HepG2 (cell line): Measurements from ENCODE around the gene FAAP100. TPM values are rescaled to one million over a fixed set of nuclear protein-coding genes. Genes with fewer than 3 reads are reported as not detected.

Source experiments
- BCL3 ChIP-seq: sonication (generic); formaldehyde crosslinking; IDR thresholded peaks from 2 replicates; pipeline ENCODE4 v1.5.1; 2020; ENCODE audit warnings: mild to moderate bottlenecking, missing genetic modification reagents, moderate library complexity
- BCLAF1 ChIP-seq: fragments of 450-650 bp; IDR thresholded peaks from 2 replicates; pipeline ENCODE4 v1.6.1; 2017; ENCODE audit warnings: mild to moderate bottlenecking
- CEBPB ChIP-seq: IDR thresholded peaks from 2 replicates; pipeline ENCODE4 v1.6.1; 2011; ENCODE audit warnings: low read depth, low read length, improper control_type of control experiment, borderline replicate concordance
- FOXA1 ChIP-seq, 2 experiments: fragments of 450-650 bp in 1 of 2; sonication (generic) in 1 of 2; formaldehyde crosslinking in 1 of 2; IDR thresholded peaks; 2 replicates each; pipeline versions ENCODE4 v1.4.0 to v1.6.1; 2016 to 2020; ENCODE audit warnings: missing genetic modification reagents in 1 of 2
- HCFC1 ChIP-seq: fragments of 150-350 bp; IDR thresholded peaks from 2 replicates; pipeline ENCODE4 v1.6.1; 2014; ENCODE audit warnings: low read depth, low read length
- KDM5A ChIP-seq: fragments of 200-600 bp; sonication (generic); IDR thresholded peaks from 2 replicates; pipeline ENCODE4 v1.7.0; 2018; ENCODE audit warnings: antibody characterized with exemption, mild to moderate bottlenecking, low read length, borderline replicate concordance
- PITX1 ChIP-seq: sonication (generic); formaldehyde crosslinking; IDR thresholded peaks from 2 replicates; pipeline ENCODE4 v1.5.1; 2020; ENCODE audit warnings: mild to moderate bottlenecking, missing genetic modification reagents
- STAG1 ChIP-seq: sonication (generic); formaldehyde crosslinking; IDR thresholded peaks from 2 replicates; pipeline ENCODE4 v1.4.0; 2020; ENCODE audit warnings: missing genetic modification reagents
- TOPORS ChIP-seq: sonication (generic); formaldehyde crosslinking; IDR thresholded peaks from 2 replicates; pipeline ENCODE4 v1.8.0; 2023; ENCODE audit warnings: mild to moderate bottlenecking, missing genetic modification reagents
- ZBTB1 ChIP-seq: sonication (generic); formaldehyde crosslinking; IDR thresholded peaks from 2 replicates; pipeline ENCODE4 v1.4.0; 2020; ENCODE audit warnings: missing genetic modification reagents, borderline replicate concordance
- ZEB1 ChIP-seq: IDR thresholded peaks from 2 replicates; pipeline ENCODE4 v1.6.1; 2012; ENCODE audit warnings: mild to moderate bottlenecking, low read depth, inconsistent platforms; ENCODE audit not compliant: insufficient replicate concordance
- ZFYVE20 ChIP-seq: sonication (generic); formaldehyde crosslinking; IDR thresholded peaks from 2 replicates; pipeline ENCODE4 v1.8.0; 2023; ENCODE audit warnings: low read depth, mild to moderate bottlenecking, moderate library complexity, missing genetic modification reagents, borderline replicate concordance
- ZNF432 ChIP-seq: sonication (generic); formaldehyde crosslinking; IDR thresholded peaks from 2 replicates; pipeline ENCODE4 v1.5.0; 2020; ENCODE audit warnings: missing genetic modification reagents, mild to moderate bottlenecking, borderline replicate concordance
- ZNF446 ChIP-seq: sonication (generic); formaldehyde crosslinking; IDR thresholded peaks from 2 replicates; pipeline ENCODE4 v1.5.0; 2020; ENCODE audit warnings: mild to moderate bottlenecking, missing genetic modification reagents
- ZNF547 ChIP-seq: sonication (generic); formaldehyde crosslinking; IDR thresholded peaks from 2 replicates; pipeline ENCODE4 v1.5.1; 2020; ENCODE audit warnings: mild to moderate bottlenecking, missing genetic modification reagents
- ZNF609 ChIP-seq: sonication (generic); formaldehyde crosslinking; IDR thresholded peaks from 2 replicates; pipeline ENCODE4 v1.4.0; 2020; ENCODE audit warnings: mild to moderate bottlenecking, missing genetic modification reagents, borderline replicate concordance
- ZNF629 ChIP-seq: sonication (generic); formaldehyde crosslinking; conservative IDR thresholded peaks from 2 replicates; pipeline ENCODE4 v1.5.0; 2020; ENCODE audit warnings: missing genetic modification reagents
- ZNF704 ChIP-seq: sonication (generic); formaldehyde crosslinking; IDR thresholded peaks from 2 replicates; pipeline ENCODE4 v1.8.1; 2023; ENCODE audit warnings: mild to moderate bottlenecking, inconsistent platforms, moderate library complexity, missing genetic modification reagents, borderline replicate concordance
- polyA plus RNA-seq, 8 experiments: library from polyadenylated mRNA; depleted of rRNA in 3 of 8; stranded (reverse) in 7 of 8; unstranded in 1 of 8; fragments of >200 nt; fragmentation: Illumina TruSeq in 4 of 8; extraction: Trizol in 4 of 8; gene quantifications; 2 replicates each; pipeline versions ENCODE4 v1.2.1 to v1.2.3, GENCODE V29; 2011 to 2016; ENCODE audit warnings: low read depth in 4 of 8, missing spikeins in 1 of 8, mixed read lengths in 1 of 8; ENCODE audit not compliant: insufficient read depth in 1 of 8
- total RNA-seq, 5 experiments: library from RNA; depleted of rRNA; stranded (reverse); fragments of >200 nt; fragmentation: Illumina TruSeq; extraction: Trizol; gene quantifications; 2 replicates each; pipeline ENCODE4 v1.2.3, GENCODE V29; 2016; ENCODE audit warnings: low read depth in 1 of 5

Gene FAAP100
- total and polyA plus RNA-seq, 2 of the 13 experiments (the other 11 are each of a cell fraction or from before 2014, with no cell fraction given): 7.6 to 20.8 TPM

GRCh38 chr17:81513753-81514488 is 38.2 kb downstream of the FAAP100 start (continued):
- TF ChIP-seq PITX1 (no peak), CEBPB (no peak), FOXA1 (IDR thresholded peaks at IDR 0.05) (no peak), FOXA1 (CRISPR knock-in tag; IDR thresholded peaks at IDR 0.05) (0 out of 2 replicates have a peak, but pooled peaks have one; percentile 3), ZNF704 (CRISPR knock-in tag) (no peak), BCL3 (CRISPR knock-in tag) (0 out of 2 replicates have a peak, but pooled peaks have one; percentile 29), ZNF432 (CRISPR knock-in tag) (no peak), ZEB1 (no peak), ZNF446 (CRISPR knock-in tag) (no peak), STAG1 (CRISPR knock-in tag) (no peak), ZNF547 (CRISPR knock-in tag) (peak; percentile 63; the same call in 1 of the 2 replicates), KDM5A (no peak), ZNF629 (CRISPR knock-in tag) (no peak), BCLAF1 (no peak), ZFYVE20 (CRISPR knock-in tag) (no peak), TOPORS (peak; percentile 84; the same call in 1 of the 2 replicates), ZNF609 (no peak), ZBTB1 (CRISPR knock-in tag) (no peak), HCFC1 (no peak)
